ENCODE measurements around the gene FHIP1A. TPM values are rescaled to one million over a fixed set of nuclear protein-coding genes. Genes with fewer than 3 reads are reported as not detected.

FHIP1A gene
- total and polyA plus RNA-seq, 2 donors (not counting 3 experiments of a cell fraction or from before 2014, with no cell fraction given) = 0.19 to 0.58 TPM

- TF ChIP-seq, protein P1, sequence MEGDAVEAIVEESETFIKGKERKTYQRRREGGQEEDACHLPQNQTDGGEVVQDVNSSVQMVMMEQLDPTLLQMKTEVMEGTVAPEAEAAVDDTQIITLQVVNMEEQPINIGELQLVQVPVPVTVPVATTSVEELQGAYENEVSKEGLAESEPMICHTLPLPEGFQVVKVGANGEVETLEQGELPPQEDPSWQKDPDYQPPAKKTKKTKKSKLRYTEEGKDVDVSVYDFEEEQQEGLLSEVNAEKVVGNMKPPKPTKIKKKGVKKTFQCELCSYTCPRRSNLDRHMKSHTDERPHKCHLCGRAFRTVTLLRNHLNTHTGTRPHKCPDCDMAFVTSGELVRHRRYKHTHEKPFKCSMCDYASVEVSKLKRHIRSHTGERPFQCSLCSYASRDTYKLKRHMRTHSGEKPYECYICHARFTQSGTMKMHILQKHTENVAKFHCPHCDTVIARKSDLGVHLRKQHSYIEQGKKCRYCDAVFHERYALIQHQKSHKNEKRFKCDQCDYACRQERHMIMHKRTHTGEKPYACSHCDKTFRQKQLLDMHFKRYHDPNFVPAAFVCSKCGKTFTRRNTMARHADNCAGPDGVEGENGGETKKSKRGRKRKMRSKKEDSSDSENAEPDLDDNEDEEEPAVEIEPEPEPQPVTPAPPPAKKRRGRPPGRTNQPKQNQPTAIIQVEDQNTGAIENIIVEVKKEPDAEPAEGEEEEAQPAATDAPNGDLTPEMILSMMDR (IDR thresholded peaks at IDR 0.05; ENCODE audit: extremely low read depth in 1 of 2, insufficient read depth in 1 of 2, low read depth in 1 of 2, low read length in 2 of 2) = no peak
- TF ChIP-seq MAX (IDR thresholded peaks at IDR 0.05; ENCODE audit: insufficient read depth, insufficient read length) (no peak), POLR2A (IDR thresholded peaks at IDR 0.05; ENCODE audit: low read depth, low read length) (no peak), EZH2 (IDR thresholded peaks at IDR 0.05; ENCODE audit: borderline replicate concordance, low read depth, low read length, severe bottlenecking) (no peak), POLR2AphosphoS5 (IDR thresholded peaks at IDR 0.05; ENCODE audit: insufficient read depth, low read depth, low read length) (no peak), MYC (IDR thresholded peaks at IDR 0.05; ENCODE audit: low read depth, low read length) (no peak), GATA2 (IDR thresholded peaks at IDR 0.05; ENCODE audit: insufficient read depth, insufficient read length, low read depth, low read length) (no peak), JUN (IDR thresholded peaks at IDR 0.05; ENCODE audit: borderline replicate concordance, insufficient read depth, insufficient read length, low read depth) (no peak)
- Histone ChIP-seq H2AFZ (ENCODE audit: low read depth, low read length) (no peak overlapping the region), H4K20me1 (replicated peaks; ENCODE audit: control insufficient read depth, extremely low read depth, insufficient read depth, low read length) (no peaks in the 10 kb centered on the region), H3K4me3 (replicated peaks in 1 of 3; ENCODE audit: insufficient read depth in 1 of 3, low read depth in 1 of 3, low read length in 3 of 3) (no peak overlapping the region), H3K79me2 (ENCODE audit: control insufficient read depth, insufficient read depth, low read length) (no peaks in the 10 kb centered on the region), H3K4me2 (ENCODE audit: insufficient read depth, low read length) (no peak overlapping the region), H3K27ac (ENCODE audit: insufficient read depth, low read depth, low read length) (no peak overlapping the region), H3K9me3 (replicated peaks; ENCODE audit: control insufficient read depth, insufficient read depth, low read length) (no peaks in the 10 kb centered on the region), H3K27me3 (ENCODE audit: control insufficient read depth in 2 of 2, insufficient read depth in 2 of 2, low read length in 2 of 2) (no peaks in the 10 kb centered on the region), H3K4me1 (ENCODE audit: control insufficient read depth, extremely low read depth, insufficient read depth, low read length) (no peaks in the 10 kb centered on the region), H3K36me3 (ENCODE audit: control insufficient read depth in 2 of 2, extremely low read depth in 1 of 2, insufficient read depth in 2 of 2, low read length in 2 of 2) (no peaks in the 10 kb centered on the region), H3K9me1 (replicated peaks; ENCODE audit: control insufficient read depth, extremely low read depth, insufficient read depth, low read length) (no peaks in the 10 kb centered on the region), H3K9ac (replicated peaks; ENCODE audit: extremely low read depth, insufficient read depth, low read length) (no peak overlapping the region)
- intact Hi-C loops (cut with micrococcal nuclease) (no loop called here), dilution Hi-C loops (cut with MboI; ENCODE audit: extremely low pct_ligation_motif_present, low sequenced_read_pairs) (no loop called here)
- FAIRE-seq (no peak), DNase-seq (ENCODE audit: low read depth, low spot score) (no peak)
- ChIA-PET POLR2A (no interaction called here), CTCF (no interaction called here)
- BruUV-seq (replicated peaks) = no TSS peak
These were observed 7.2 kb upstream of the FHIP1A start for GRCh38 chr4:151401739-151402138.
